IMR-90 (cell line): ENCODE measurements around the gene PCDHA1.

Experiments used
- CTCF ChIP-seq: conservative IDR thresholded peaks from 2 replicates; pipeline ENCODE4 v1.5.1; 2012; ENCODE audit warnings: mild to moderate bottlenecking, low read depth, low read length, improper control_type of control experiment
- MAFK ChIP-seq: IDR thresholded peaks from 2 replicates; pipeline ENCODE4 v1.6.1; 2012; ENCODE audit warnings: low read depth, low read length, improper control_type of control experiment
- MAZ ChIP-seq: IDR thresholded peaks from 2 replicates; pipeline ENCODE4 v1.6.1; 2012; ENCODE audit warnings: low read depth, mild to moderate bottlenecking, low read length, improper control_type of control experiment, moderate library complexity, borderline replicate concordance
- RCOR1 ChIP-seq: IDR thresholded peaks from 2 replicates; pipeline ENCODE4 v1.6.1; 2012; ENCODE audit warnings: mild to moderate bottlenecking, low read length, improper control_type of control experiment; ENCODE audit not compliant: insufficient replicate concordance

- TF ChIP-seq CTCF, result no peak
- no peak for TF ChIP-seq RCOR1
- no peak for TF ChIP-seq MAFK
- no peak for TF ChIP-seq MAZ
Measured at GRCh38 chr5:140877262-140877581, 91.3 kb downstream of the PCDHA1 start.
